ENCODE measurements around the gene FMN1. TPM values are rescaled to one million over a fixed set of nuclear protein-coding genes. Genes with fewer than 3 reads are reported as not detected.

Gene FMN1
- total and polyA plus RNA-seq, 12 donors = 0.22 to 5.5 (median 3.3) TPM

GRCh38 chr15:32877252-32878019 lies 317.1 kb downstream of the FMN1 start:
- Histone ChIP-seq H3K27ac (no peak overlapping the region), H3K4me1 (peaks cover 0 to under 1% (median 0%) of the 10 kb centered on the region in 9 donors), H3K27me3 (no peaks in the 10 kb centered on the region), H3K9me3 (no peaks in the 10 kb centered on the region), H3K4me3 (no peak overlapping the region), H3K36me3 (no peaks in the 10 kb centered on the region)
- intact Hi-C loops (cut with DNase I) = no loop called here
- TF ChIP-seq, protein P1, sequence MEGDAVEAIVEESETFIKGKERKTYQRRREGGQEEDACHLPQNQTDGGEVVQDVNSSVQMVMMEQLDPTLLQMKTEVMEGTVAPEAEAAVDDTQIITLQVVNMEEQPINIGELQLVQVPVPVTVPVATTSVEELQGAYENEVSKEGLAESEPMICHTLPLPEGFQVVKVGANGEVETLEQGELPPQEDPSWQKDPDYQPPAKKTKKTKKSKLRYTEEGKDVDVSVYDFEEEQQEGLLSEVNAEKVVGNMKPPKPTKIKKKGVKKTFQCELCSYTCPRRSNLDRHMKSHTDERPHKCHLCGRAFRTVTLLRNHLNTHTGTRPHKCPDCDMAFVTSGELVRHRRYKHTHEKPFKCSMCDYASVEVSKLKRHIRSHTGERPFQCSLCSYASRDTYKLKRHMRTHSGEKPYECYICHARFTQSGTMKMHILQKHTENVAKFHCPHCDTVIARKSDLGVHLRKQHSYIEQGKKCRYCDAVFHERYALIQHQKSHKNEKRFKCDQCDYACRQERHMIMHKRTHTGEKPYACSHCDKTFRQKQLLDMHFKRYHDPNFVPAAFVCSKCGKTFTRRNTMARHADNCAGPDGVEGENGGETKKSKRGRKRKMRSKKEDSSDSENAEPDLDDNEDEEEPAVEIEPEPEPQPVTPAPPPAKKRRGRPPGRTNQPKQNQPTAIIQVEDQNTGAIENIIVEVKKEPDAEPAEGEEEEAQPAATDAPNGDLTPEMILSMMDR (IDR thresholded peaks at IDR 0.05) = no peak
- 44 to 46% methylated on average over 3 of the region's 3 CpGs for WGBS, 2 donors
- DNase-seq = no peak
- no peak for ATAC-seq

- TF ChIP-seq, protein P1 (IDR thresholded peaks at IDR 0.05) = no peak
- ATAC-seq = peak in 2 of 8 donors; percentile 25 to 34
- intact Hi-C loops (cut with DNase I) = no loop called here
- WGBS, 2 donors = 79% methylated on average over 15 of the region's 15 CpGs
- Histone ChIP-seq H3K4me3 (no peak overlapping the region), H3K9me3 (no peaks in the 10 kb centered on the region), H3K27ac (peak overlapping the region in 8 of 10 donors; percentile 19 to 80 (median 46)), H3K36me3 (no peaks in the 10 kb centered on the region), H3K27me3 (no peaks in the 10 kb centered on the region), H3K4me1 (peaks cover 0 to 9% (median 0%) of the 10 kb centered on the region in 9 donors)
- DNase-seq = no peak
Measured at GRCh38 chr15:32873284-32874114, 321.0 kb downstream of the FMN1 start.

DNA sequence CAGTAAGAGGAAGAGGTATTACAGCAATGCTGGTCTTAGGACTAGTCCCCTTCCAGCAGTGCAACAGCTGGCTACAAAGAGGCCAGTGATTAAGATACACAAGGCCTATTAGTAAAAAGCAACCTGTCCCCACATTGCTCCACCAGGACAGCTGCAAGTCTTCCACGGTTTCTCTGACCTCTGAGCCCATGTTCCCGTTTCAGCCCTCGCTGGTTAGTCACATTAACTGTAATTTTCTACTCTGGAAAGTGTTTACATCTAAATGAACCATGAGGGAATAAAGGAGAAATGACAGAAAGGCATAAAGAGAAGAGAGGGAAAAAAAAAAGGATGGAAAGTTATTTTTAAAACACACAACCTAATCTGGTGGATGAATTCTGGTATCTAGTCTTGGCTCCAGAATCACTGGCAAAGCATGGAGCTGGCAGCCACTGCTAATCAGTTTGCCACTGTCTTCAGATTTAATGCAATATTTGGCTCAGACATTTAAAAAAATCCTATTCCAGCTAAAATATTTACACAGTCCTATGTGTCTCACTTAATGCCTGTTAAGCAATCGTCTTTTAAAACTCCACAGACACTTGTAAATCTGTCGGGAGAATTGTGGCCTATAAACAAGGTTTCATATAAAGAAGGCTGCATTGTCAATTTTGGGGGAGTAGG lies 321.8 kb downstream of the FMN1 start:
- Histone ChIP-seq H3K27me3 (no peaks in the 10 kb centered on the region), H3K4me3 (no peak overlapping the region), H3K36me3 (no peaks in the 10 kb centered on the region), H3K9me3 (no peaks in the 10 kb centered on the region), H3K4me1 (peaks cover 0 to 9% (median 0%) of the 10 kb centered on the region in 9 donors), H3K27ac (peak overlapping the region in 9 of 10 donors; percentile 19 to 80 (median 47))
- DNase-seq = peak in 1 of 2 donors; percentile 7
- 66 to 78% methylated on average over 5 of the region's 5 CpGs for WGBS, 2 donors
- TF ChIP-seq, protein P1 (IDR thresholded peaks at IDR 0.05) = no peak
- intact Hi-C loops (cut with DNase I) = no loop called here
- peak; percentile 47 to 95 (median 83) for ATAC-seq

- DNase-seq = no peak
- Histone ChIP-seq H3K36me3 (no peaks in the 10 kb centered on the region), H3K27ac (peak overlapping the region in 7 of 10 donors; percentile 16 to 80 (median 47)), H3K4me1 (peaks cover 0 to 14% (median 0%) of the 10 kb centered on the region in 9 donors), H3K27me3 (no peaks in the 10 kb centered on the region), H3K9me3 (no peaks in the 10 kb centered on the region), H3K4me3 (no peak overlapping the region)
- WGBS, 2 donors = 66 to 71% methylated on average over 2 of the region's 2 CpGs
- intact Hi-C loops (cut with DNase I) = no loop called here
- TF ChIP-seq, protein P1 (IDR thresholded peaks at IDR 0.05) = no peak
- ATAC-seq = no peak
Measured at GRCh38 chr15:32871883-32872282, 322.6 kb downstream of the FMN1 start.
